ENCODE results near the gene ARSJ.

ARSJ gene

GRCh38 chr4:113885291-113885690, 94.2 kb downstream of the ARSJ start:
- no peak for DNase-seq

DNA sequence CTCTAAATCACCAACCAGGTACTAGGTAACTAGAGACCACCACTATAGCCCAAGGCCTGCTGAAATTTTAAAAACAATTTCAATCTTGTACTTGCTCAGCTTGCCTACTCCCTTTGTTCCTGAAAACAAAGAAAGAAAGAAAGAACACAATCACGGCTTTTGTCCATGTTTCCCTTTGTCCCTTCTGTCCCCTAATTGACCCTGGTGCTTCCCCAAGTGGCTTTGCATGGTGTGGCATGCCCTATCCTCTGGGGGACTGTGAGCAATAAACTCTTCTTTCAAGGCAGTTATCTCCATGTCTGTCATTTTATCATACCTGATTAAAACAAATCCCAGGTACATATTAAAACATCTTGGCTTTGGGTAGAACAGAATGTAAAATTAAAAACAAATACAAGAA, 94.8 kb downstream of the ARSJ start:
- no peak for DNase-seq

- no peak for DNase-seq
These were observed 96.8 kb downstream of the ARSJ start for GRCh38 chr4:113882668-113883067.

DNA sequence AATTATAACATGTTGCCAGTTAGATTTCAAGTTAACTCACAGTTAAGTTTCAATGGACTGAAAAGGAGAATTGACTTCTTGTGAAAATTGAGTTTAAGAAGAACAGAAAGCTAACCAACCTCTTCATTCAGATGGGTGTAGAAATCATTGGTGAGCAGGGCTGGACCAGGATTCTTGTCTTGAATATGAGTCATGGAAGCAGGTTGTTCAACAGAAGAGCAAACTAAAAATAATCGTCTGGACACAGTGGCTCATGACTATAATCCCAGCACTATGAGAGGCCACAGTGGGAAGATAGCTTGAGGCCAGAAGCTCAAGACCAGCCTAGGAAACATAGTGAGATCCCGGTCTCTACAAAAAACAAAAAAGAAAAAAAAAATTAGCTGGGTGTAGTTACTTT, 98.2 kb downstream of the ARSJ start:
- no peak for DNase-seq

GRCh38 chr4:113880240-113881028, 99.0 kb downstream of the ARSJ start:
- DNase-seq: no peak

DNA sequence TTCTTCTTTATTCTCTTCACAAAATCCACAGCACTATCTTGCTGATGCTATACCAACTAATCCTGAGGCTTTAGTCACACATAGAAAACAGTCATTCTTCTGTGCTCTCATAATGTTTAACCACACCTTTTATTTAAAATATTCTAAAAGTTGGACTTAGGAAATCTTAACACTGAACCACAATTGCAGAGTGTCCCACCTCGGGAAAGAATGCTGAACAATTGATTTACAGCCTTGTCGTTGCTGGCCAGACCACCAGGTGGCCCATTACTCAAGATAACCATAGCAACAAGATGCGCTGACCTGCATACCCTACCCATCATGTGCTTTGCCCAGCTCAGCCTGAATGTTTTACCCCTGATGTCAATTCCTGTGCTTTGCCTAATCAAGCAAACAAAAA, 100.8 kb downstream of the ARSJ start:
- DNase-seq: no peak

- no peak for DNase-seq
These were observed 105.0 kb downstream of the ARSJ start for GRCh38 chr4:113874480-113874879.

GRCh38 chr4:113873508-113873907, 105.9 kb downstream of the ARSJ start:
- no peak for DNase-seq

GRCh38 chr4:113872426-113873260, 106.8 kb downstream of the ARSJ start:
- no peak for DNase-seq

DNA sequence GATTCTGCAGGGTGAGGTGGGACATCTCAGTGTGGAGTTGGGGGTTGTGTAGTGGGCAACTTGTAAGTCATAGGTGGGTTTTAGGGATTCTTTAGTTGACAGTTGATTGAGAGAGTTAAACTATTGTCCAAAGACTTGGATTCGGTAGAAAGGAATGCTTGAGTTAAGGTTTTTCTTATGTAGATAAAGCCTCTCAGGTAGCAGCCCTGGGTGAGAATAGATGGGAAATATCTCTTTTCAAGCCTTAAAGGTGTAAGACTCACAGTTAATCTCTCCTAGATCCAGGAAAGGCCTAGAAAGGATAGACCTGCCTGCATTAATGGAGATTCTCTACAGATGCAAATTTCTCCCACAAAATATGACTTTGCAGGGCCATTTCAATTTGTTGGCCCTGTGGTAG, 108.4 kb downstream of the ARSJ start:
- no peak for DNase-seq

DNA sequence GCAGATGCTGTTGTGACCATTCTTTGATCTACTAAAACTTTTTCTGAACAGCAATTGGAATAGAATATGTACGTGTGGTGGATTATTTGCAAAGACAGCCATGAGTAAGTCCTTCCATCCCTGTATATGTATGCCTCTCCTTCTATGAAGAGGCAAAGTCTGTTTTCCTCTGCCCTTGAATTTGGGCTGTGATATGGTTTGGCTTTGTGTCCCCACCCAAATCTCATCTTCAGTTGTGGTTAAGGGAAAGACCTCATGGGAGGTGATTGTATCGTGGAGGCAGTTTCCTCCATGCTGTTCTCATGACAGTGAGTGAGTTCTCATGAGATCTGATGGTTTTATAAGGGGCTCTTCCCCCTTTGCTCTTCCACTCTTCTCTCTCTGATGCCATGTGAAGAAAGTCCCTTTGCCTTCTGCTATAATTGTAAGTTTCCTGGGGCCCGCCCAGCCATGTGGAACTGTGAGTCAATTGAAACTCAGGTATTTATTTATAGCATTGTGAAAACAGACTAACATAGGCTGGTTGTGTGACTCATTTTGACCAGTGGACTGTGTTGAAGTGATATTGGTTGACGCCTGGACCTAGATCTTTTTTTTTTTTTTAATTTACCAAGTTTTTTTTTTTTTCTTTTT, 109.6 kb downstream of the ARSJ start:
- DNase-seq: no peak

GRCh38 chr4:113866611-113867010, 112.8 kb downstream of the ARSJ start:
- DNase-seq: no peak

DNA sequence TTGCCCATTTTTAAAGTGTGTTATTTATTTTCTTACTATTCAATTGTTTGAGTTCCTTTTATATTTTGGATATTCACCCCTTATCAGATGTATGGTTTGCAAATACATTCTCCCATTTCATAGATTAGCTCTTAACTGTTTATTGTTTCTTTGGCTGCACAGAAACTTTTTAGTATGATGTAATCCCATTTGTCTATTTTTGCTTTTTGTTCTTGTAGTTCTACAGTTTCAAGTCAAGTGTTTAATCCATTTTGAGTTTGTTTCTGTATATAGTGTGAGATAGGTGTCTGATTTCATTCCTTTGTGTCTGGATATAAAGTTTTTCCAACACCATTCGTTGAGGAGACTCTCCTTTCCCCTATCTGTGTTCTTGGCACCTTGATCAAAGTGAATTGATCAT, 120.5 kb downstream of the ARSJ start:
- DNase-seq: no peak

DNA sequence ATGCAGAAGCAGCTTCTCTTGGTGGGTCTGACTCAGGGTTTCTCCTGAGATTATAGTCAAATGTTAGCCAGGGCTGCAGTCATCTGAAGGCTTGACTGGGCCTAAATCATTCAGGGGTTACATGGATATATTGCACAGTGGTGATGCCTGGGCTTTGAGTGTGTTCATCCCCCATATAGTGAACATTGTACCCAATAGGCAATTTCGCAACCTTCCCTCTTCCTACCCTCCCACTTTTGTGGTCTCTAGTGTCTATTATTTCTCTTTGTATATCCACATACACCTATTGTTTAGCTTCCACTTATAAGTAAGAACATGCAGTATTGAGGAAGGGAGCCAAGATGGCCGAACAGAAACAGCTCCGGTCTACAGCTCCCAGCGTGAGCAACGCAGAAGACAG, 127.6 kb downstream of the ARSJ start:
- no peak for DNase-seq

All from hippocampal formation (tissue), 2 donors.